Smooth muscle cell (in vitro differentiated cells): ENCODE measurements around the gene RGS7. TPM values are rescaled to one million over a fixed set of nuclear protein-coding genes. Genes with fewer than 3 reads are reported as not detected.

Experiments used
- DNase-seq: peaks from one replicate; lab custom pipeline; 2025; ENCODE audit not compliant: unreplicated experiment; lab: John Stamatoyannopoulos, UW
- H2AFZ ChIP-seq: fragments of 200-600 bp; sonication (generic); 2 replicates; pipeline ENCODE4 v1.6.0; 2016; ENCODE audit warnings: antibody characterized with exemption, low read depth, mild to moderate bottlenecking
- H3F3A ChIP-seq: fragments of 200-600 bp; sonication (generic); 2 replicates; pipeline ENCODE4 v1.6.0; 2017; ENCODE audit warnings: antibody characterized with exemption, low read depth
- H3K27ac ChIP-seq: fragments of 200-600 bp; sonication (generic); 2 replicates; pipeline ENCODE4 v1.5.1; 2016; ENCODE audit warnings: low read depth, mild to moderate bottlenecking
- H3K27me3 ChIP-seq: fragments of 200-600 bp; sonication (generic); 2 replicates; pipeline ENCODE4 v1.6.1; 2016; ENCODE audit warnings: low read depth, mild to moderate bottlenecking
- H3K36me3 ChIP-seq: fragments of 200-600 bp; sonication (generic); 2 replicates; pipeline ENCODE4 v1.5.1; 2016; ENCODE audit warnings: low read depth
- H3K4me1 ChIP-seq: fragments of 200-600 bp; sonication (generic); 2 replicates; pipeline ENCODE4 v1.5.1; 2016; ENCODE audit warnings: low read depth
- H3K4me2 ChIP-seq: fragments of 200-600 bp; sonication (generic); 2 replicates; pipeline ENCODE4 v1.6.0; 2016; ENCODE audit warnings: mild to moderate bottlenecking
- H3K4me3 ChIP-seq: fragments of 200-600 bp; sonication (generic); 2 replicates; pipeline ENCODE4 v1.5.1; 2016; ENCODE audit warnings: mild to moderate bottlenecking
- H3K79me2 ChIP-seq: fragments of 200-600 bp; sonication (generic); 2 replicates; pipeline ENCODE4 v1.6.0; 2016; ENCODE audit warnings: low read depth, mild to moderate bottlenecking
- H3K9ac ChIP-seq: fragments of 200-600 bp; sonication (generic); 2 replicates; pipeline ENCODE4 v1.6.0; 2016; ENCODE audit warnings: low read depth
- H3K9me3 ChIP-seq: fragments of 200-600 bp; sonication (generic); replicated peaks from 2 replicates; pipeline ENCODE4 v1.5.1; 2016; ENCODE audit warnings: low read depth
- H4K20me1 ChIP-seq: fragments of 200-600 bp; sonication (generic); 2 replicates; pipeline ENCODE4 v1.6.0; 2016; ENCODE audit warnings: low read depth
- WGBS: methylation state at CpG from one replicate; pipeline ENCODE4 v1.1.7; 2016; ENCODE audit warnings: low lambda C conversion rate; 5-methylcytosine and 5-hydroxymethylcytosine counted together
- polyA plus RNA-seq: library from polyadenylated mRNA; unstranded; fragments of >200 nt; fragmentation: Nextera tagmentation; extraction: Ambion mirVana; gene quantifications from 2 replicates; pipeline ENCODE4 v1.2.1, GENCODE V29; 2016
- total RNA-seq: library from RNA; depleted of rRNA; stranded (reverse); fragments of >200 nt; gene quantifications from 2 replicates; pipeline ENCODE4 v1.2.3, GENCODE V29; 2014
- TF ChIP-seq, protein P1 (sequence below): fragments of 200-600 bp; sonication (generic); IDR thresholded peaks from 2 replicates; pipeline ENCODE4 v1.5.1; 2017; ENCODE audit warnings: borderline replicate concordance, mild to moderate bottlenecking, antibody characterized with exemption; ENCODE audit not compliant: insufficient read depth, poor library complexity, severe bottlenecking

RGS7 gene
- total and polyA plus RNA-seq, 2 experiments from 2014 or later: 0.16 TPM; not detected in 1

DNA sequence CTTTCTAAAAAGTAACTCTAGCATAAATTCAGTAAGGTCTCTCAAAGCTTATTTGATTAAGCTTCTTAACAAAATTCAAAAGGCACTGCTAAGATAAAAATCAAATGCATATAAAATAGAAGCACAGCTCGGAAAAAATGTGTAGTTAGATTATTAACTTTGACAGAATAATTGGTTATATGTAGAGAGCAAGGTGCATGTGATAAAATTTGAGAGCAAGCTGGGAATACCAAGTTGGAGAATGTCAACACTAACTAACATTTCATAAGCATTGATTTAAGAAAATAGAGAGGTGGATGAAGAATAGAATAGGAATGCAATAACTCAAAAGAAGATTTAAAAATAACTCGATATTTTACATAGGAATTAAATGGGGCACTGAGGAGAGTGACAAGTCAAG, 540.5 kb downstream of the RGS7 start:
- H3K4me2 ChIP-seq: no peak overlapping the region
- no peak overlapping the region for H3K9ac ChIP-seq
- WGBS: 67% methylated on average over 2 of the region's 2 CpGs
- H3K36me3 ChIP-seq: no peaks in the 10 kb centered on the region
- H3K79me2 ChIP-seq: no peaks in the 10 kb centered on the region
- H2AFZ ChIP-seq: no peak overlapping the region
- H3K4me1 ChIP-seq: no peaks in the 10 kb centered on the region
- no peak for DNase-seq
- no peaks in the 10 kb centered on the region for H4K20me1 ChIP-seq
- no peaks in the 10 kb centered on the region for H3K27me3 ChIP-seq
- no peak overlapping the region for H3K4me3 ChIP-seq
- TF ChIP-seq, protein P1, sequence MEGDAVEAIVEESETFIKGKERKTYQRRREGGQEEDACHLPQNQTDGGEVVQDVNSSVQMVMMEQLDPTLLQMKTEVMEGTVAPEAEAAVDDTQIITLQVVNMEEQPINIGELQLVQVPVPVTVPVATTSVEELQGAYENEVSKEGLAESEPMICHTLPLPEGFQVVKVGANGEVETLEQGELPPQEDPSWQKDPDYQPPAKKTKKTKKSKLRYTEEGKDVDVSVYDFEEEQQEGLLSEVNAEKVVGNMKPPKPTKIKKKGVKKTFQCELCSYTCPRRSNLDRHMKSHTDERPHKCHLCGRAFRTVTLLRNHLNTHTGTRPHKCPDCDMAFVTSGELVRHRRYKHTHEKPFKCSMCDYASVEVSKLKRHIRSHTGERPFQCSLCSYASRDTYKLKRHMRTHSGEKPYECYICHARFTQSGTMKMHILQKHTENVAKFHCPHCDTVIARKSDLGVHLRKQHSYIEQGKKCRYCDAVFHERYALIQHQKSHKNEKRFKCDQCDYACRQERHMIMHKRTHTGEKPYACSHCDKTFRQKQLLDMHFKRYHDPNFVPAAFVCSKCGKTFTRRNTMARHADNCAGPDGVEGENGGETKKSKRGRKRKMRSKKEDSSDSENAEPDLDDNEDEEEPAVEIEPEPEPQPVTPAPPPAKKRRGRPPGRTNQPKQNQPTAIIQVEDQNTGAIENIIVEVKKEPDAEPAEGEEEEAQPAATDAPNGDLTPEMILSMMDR: no peak
- H3F3A ChIP-seq: no peaks in the 10 kb centered on the region
- H3K27ac ChIP-seq: no peak overlapping the region
- H3K9me3 ChIP-seq: no peaks in the 10 kb centered on the region

DNA sequence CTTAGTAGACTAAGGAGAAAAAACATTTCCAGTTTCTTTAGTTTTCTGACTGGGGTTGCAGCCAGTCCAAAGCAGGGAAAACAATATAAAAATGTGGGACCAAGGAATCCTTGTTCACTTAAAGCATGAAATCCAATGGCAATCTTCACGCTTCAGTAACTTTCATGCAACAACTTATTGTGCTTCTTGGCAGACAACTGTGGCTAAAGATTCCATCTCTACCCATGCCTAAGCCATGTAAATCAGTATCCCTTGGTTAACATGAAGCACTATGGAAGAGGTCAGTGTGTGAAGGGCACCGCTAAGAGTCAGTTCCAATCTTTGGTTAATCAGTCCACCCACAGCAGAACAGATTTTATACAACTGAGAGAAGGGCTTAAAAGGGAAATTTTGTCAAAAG, 543.3 kb downstream of the RGS7 start:
- no peaks in the 10 kb centered on the region for H3K4me1 ChIP-seq
- DNase-seq: no peak
- no peaks in the 10 kb centered on the region for H3F3A ChIP-seq
- no peaks in the 10 kb centered on the region for H3K9me3 ChIP-seq
- TF ChIP-seq, protein P1: no peak
- WGBS: 92% methylated on average over 2 of the region's 2 CpGs
- no peaks in the 10 kb centered on the region for H3K36me3 ChIP-seq
- H2AFZ ChIP-seq: no peak overlapping the region
- no peak overlapping the region for H3K4me2 ChIP-seq
- H3K27ac ChIP-seq: no peak overlapping the region
- H3K27me3 ChIP-seq: no peaks in the 10 kb centered on the region
- H3K4me3 ChIP-seq: no peak overlapping the region
- no peaks in the 10 kb centered on the region for H3K79me2 ChIP-seq
- H3K9ac ChIP-seq: no peak overlapping the region
- no peaks in the 10 kb centered on the region for H4K20me1 ChIP-seq

DNA sequence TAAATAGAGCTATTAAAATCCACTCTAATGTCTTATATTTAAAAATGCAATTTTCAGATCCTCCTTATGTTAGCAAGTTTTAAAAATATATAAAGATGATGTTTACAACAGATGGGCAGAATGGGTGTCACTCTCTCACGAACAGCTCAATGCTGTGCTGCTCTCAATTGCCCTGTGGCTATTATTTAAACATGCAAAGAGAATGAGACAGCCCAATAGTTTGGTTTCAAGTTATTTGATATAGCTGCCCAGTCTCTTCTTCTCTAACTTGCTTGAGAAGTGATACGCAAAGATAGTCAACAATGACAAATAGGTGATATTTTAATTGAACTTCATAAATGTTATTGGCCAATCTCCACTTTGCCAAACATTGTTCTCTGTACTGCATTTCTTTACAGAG, 545.7 kb downstream of the RGS7 start:
- Histone ChIP-seq H4K20me1 (no peaks in the 10 kb centered on the region), H3K79me2 (no peaks in the 10 kb centered on the region), H3K9ac (no peak overlapping the region), H3K27ac (no peak overlapping the region), H3K4me1 (no peaks in the 10 kb centered on the region), H2AFZ (no peak overlapping the region), H3K27me3 (no peaks in the 10 kb centered on the region), H3K4me2 (no peak overlapping the region), H3F3A (no peaks in the 10 kb centered on the region), H3K36me3 (no peaks in the 10 kb centered on the region), H3K9me3 (no peaks in the 10 kb centered on the region), H3K4me3 (no peak overlapping the region)
- WGBS: 83% methylated on average over 2 of the region's 2 CpGs
- no peak for DNase-seq
- TF ChIP-seq, protein P1: no peak

DNA sequence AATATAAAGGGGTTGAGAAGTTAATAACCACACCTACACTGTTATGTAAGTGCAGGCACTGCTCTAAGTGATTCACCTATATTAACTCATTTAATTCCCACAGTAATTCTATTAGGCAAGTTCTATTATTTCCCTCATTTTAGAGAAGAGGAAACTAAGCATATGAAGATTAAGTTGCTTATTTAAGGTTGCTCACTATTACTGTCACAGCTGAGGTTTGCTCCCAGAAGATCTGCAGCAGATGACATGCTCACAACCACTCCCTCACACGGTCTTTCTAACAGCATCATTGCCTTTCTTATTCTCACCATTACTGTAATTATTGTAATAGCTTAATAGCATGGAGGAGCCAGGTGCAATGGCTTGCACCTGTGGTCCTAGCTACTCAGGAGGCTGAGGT, 548.6 kb downstream of the RGS7 start:
- Histone ChIP-seq H3K9ac (no peak overlapping the region), H3K27me3 (no peaks in the 10 kb centered on the region), H3K4me1 (no peaks in the 10 kb centered on the region), H3K27ac (no peak overlapping the region), H3K79me2 (no peaks in the 10 kb centered on the region), H3F3A (no peaks in the 10 kb centered on the region), H2AFZ (no peak overlapping the region), H3K36me3 (no peaks in the 10 kb centered on the region), H3K4me2 (no peak overlapping the region), H3K9me3 (no peaks in the 10 kb centered on the region), H4K20me1 (no peaks in the 10 kb centered on the region), H3K4me3 (no peak overlapping the region)
- TF ChIP-seq, protein P1: no peak
- 72% methylated on average over 1 of the region's 1 CpG for WGBS
- DNase-seq: no peak
